Mesenchymal stem cell (in vitro differentiated cells and primary cell): ENCODE measurements around the gene SPATA13.

ENCODE experiments used
- DNase-seq: peaks from one replicate; pipeline ENCODE4 v3.0.0-alpha.2; 2013
- H2AFZ ChIP-seq: one replicate; pipeline ENCODE4 v1.6.1; 2013; ENCODE audit warnings: low read depth, mild to moderate bottlenecking, control low read depth, inconsistent platforms, low read length, moderate library complexity
- H2AK5ac ChIP-seq: 2 replicates; pipeline ENCODE4 v1.6.1; 2013; ENCODE audit warnings: low read length, moderate library complexity, mild to moderate bottlenecking, inconsistent platforms; ENCODE audit not compliant: severe bottlenecking
- H2BK120ac ChIP-seq: one replicate; pipeline ENCODE4 v1.6.1; 2013; ENCODE audit warnings: low read depth, mild to moderate bottlenecking, inconsistent platforms, low read length, moderate library complexity
- H2BK12ac ChIP-seq, 2 experiments: one replicate each; pipeline ENCODE4 v1.6.1; 2013; ENCODE audit warnings: inconsistent platforms in 2 of 2, low read length in 2 of 2, mild to moderate bottlenecking in 2 of 2, moderate library complexity in 2 of 2, control low read depth in 1 of 2
- H2BK15ac ChIP-seq: one replicate; pipeline ENCODE4 v1.6.1; 2013; ENCODE audit warnings: mild to moderate bottlenecking, low read depth, inconsistent platforms; ENCODE audit not compliant: poor library complexity, severe bottlenecking
- H2BK5ac ChIP-seq: 2 replicates; pipeline ENCODE4 v1.6.1; 2013; ENCODE audit warnings: low read depth, mild to moderate bottlenecking, low read length, control low read depth, inconsistent platforms; ENCODE audit not compliant: poor library complexity, severe bottlenecking
- H3K14ac ChIP-seq, 2 experiments: one replicate each; pipeline ENCODE4 v1.6.1; 2013; ENCODE audit warnings: inconsistent platforms in 2 of 2, low read length in 2 of 2, control low read depth in 1 of 2, mild to moderate bottlenecking in 1 of 2, moderate library complexity in 1 of 2
- H3K18ac ChIP-seq, 2 experiments: one replicate each; pipeline ENCODE4 v1.6.1; 2013; ENCODE audit warnings: inconsistent platforms in 2 of 2, low read length in 2 of 2, control low read depth in 1 of 2, low read depth in 1 of 2, mild to moderate bottlenecking in 1 of 2
- H3K23ac ChIP-seq, 2 experiments: one replicate each; pipeline ENCODE4 v1.6.1; 2013; ENCODE audit warnings: inconsistent platforms in 2 of 2, low read length in 2 of 2, mild to moderate bottlenecking in 2 of 2, moderate library complexity in 2 of 2, control low read depth in 1 of 2
- H3K27ac ChIP-seq: 2 replicates; pipeline ENCODE4 v1.5.1; 2013; ENCODE audit warnings: mild to moderate bottlenecking, moderate library complexity, low read length, control low read depth, inconsistent platforms; ENCODE audit not compliant: poor library complexity, severe bottlenecking
- H3K27me3 ChIP-seq, 2 experiments: 2 replicates each; pipeline versions ENCODE4 v1.6.1 to v1.7.0; 2013; ENCODE audit warnings: low read length in 2 of 2, mild to moderate bottlenecking in 2 of 2, moderate library complexity in 2 of 2, control low read depth in 1 of 2, inconsistent platforms in 1 of 2; ENCODE audit not compliant: control insufficient read depth in 1 of 2, insufficient read depth in 1 of 2
- H3K36me3 ChIP-seq, 2 experiments: 2 replicates each; pipeline versions ENCODE4 v1.6.1 to v1.7.0; 2013; ENCODE audit warnings: low read length in 2 of 2, control low read depth in 1 of 2, inconsistent platforms in 1 of 2, low read depth in 1 of 2, mild to moderate bottlenecking in 1 of 2; ENCODE audit not compliant: insufficient read depth in 2 of 2, control insufficient read depth in 1 of 2
- H3K4ac ChIP-seq, 2 experiments: one replicate each; pipeline ENCODE4 v1.6.1; 2013; ENCODE audit warnings: inconsistent platforms in 2 of 2, low read length in 2 of 2, mild to moderate bottlenecking in 2 of 2, moderate library complexity in 2 of 2, control low read depth in 1 of 2, low read depth in 1 of 2
- H3K4me1 ChIP-seq: 2 replicates; pipeline ENCODE4 v1.6.1; 2013; ENCODE audit warnings: low read depth, low read length, control low read depth; ENCODE audit not compliant: control insufficient read depth, insufficient read depth
- H3K4me2 ChIP-seq: 2 replicates; pipeline ENCODE4 v1.6.1; 2013; ENCODE audit warnings: low read length, mild to moderate bottlenecking, inconsistent platforms; ENCODE audit not compliant: poor library complexity, severe bottlenecking
- H3K4me3 ChIP-seq, 2 experiments: 2 replicates each; pipeline versions ENCODE4 v1.5.1 to v1.7.0; 2013; ENCODE audit warnings: low read length in 2 of 2, mild to moderate bottlenecking in 2 of 2, control low read depth in 1 of 2, low read depth in 1 of 2; ENCODE audit not compliant: insufficient read depth in 1 of 2
- H3K79me1 ChIP-seq: replicated peaks from 2 replicates; pipeline ENCODE4 v1.6.1; 2013; ENCODE audit warnings: mild to moderate bottlenecking, control low read depth, low read length, inconsistent platforms; ENCODE audit not compliant: poor library complexity, severe bottlenecking
- H3K9ac ChIP-seq: 2 replicates; pipeline ENCODE4 v1.7.0; 2013; ENCODE audit warnings: mild to moderate bottlenecking, low read length, moderate library complexity
- H3K9me3 ChIP-seq: 2 replicates; pipeline ENCODE4 v1.7.0; 2013; ENCODE audit warnings: mild to moderate bottlenecking, low read length; ENCODE audit not compliant: control insufficient read depth
- H4K8ac ChIP-seq: one replicate; pipeline ENCODE4 v1.6.1; 2013; ENCODE audit warnings: inconsistent platforms, mild to moderate bottlenecking, low read length, moderate library complexity
- H4K91ac ChIP-seq: one replicate; pipeline ENCODE4 v1.6.1; 2013; ENCODE audit warnings: mild to moderate bottlenecking, low read length, inconsistent platforms
- whole genome bisulfite sequencing: methylation state at CpG from one replicate; pipeline ENCODE4 v1.1.7; 2013; ENCODE audit warnings: mixed read lengths; 5-methylcytosine and 5-hydroxymethylcytosine counted together

The SPATA13 gene

GRCh38 chr13:24214528-24214927 lies 54.0 kb downstream of the SPATA13 start:
- Histone ChIP-seq H2BK15ac (no peak overlapping the region), H3K27me3 (no peaks in the 10 kb centered on the region), H3K27ac (no peak overlapping the region), H3K4me3 (no peak overlapping the region), H3K14ac (no peak overlapping the region), H2AFZ (no peak overlapping the region), H4K8ac (no peak overlapping the region), H3K23ac (no peak overlapping the region), H3K4ac (no peak overlapping the region), H3K18ac (no peak overlapping the region), H3K36me3 (no peaks in the 10 kb centered on the region), H2BK5ac (no peak overlapping the region), H3K9ac (no peak overlapping the region), H3K9me3 (no peaks in the 10 kb centered on the region), H2AK5ac (no peak overlapping the region), H3K4me1 (peaks cover 17% of the 10 kb centered on the region), H2BK120ac (no peak overlapping the region), H3K79me1 (peaks cover 5% of the 10 kb centered on the region), H3K4me2 (no peak overlapping the region), H2BK12ac (no peak overlapping the region), H4K91ac (no peak overlapping the region)
- 90% methylated on average over 2 of the region's 2 CpGs for WGBS
- DNase-seq = no peak

- no peak for DNase-seq
These were observed 54.6 kb downstream of the SPATA13 start for GRCh38 chr13:24215126-24215525.

GRCh38 chr13:24215732-24216131 lies 55.2 kb downstream of the SPATA13 start:
- H3K4ac ChIP-seq = no peak overlapping the region
- H2AK5ac ChIP-seq = no peak overlapping the region
- no peak overlapping the region for H2BK5ac ChIP-seq
- H3K9ac ChIP-seq = peak overlapping the region; percentile 26
- H3K9me3 ChIP-seq = no peaks in the 10 kb centered on the region
- peak; percentile 14 for DNase-seq
- no peak overlapping the region for H3K23ac ChIP-seq
- H2BK12ac ChIP-seq = no peak overlapping the region
- H3K4me1 ChIP-seq = peaks cover 17% of the 10 kb centered on the region
- no peak overlapping the region for H2BK15ac ChIP-seq
- no peak overlapping the region for H3K4me2 ChIP-seq
- peak overlapping the region in 1 of 2 experiments; percentile 1 for H3K18ac ChIP-seq
- H3K27me3 ChIP-seq = no peaks in the 10 kb centered on the region
- peak overlapping the region; percentile 18 for H3K27ac ChIP-seq
- no peak overlapping the region for H4K8ac ChIP-seq
- no peak overlapping the region for H4K91ac ChIP-seq
- H3K79me1 ChIP-seq = peaks cover 5% of the 10 kb centered on the region
- H3K4me3 ChIP-seq = no peak overlapping the region
- 91% methylated on average over 2 of the region's 2 CpGs for WGBS
- H3K14ac ChIP-seq = no peak overlapping the region
- no peak overlapping the region for H2BK120ac ChIP-seq
- no peaks in the 10 kb centered on the region for H3K36me3 ChIP-seq
- no peak overlapping the region for H2AFZ ChIP-seq

More at GRCh38 chr13:24215126-24215525, 54.6 kb downstream of the SPATA13 start:
- H2AFZ ChIP-seq = no peak overlapping the region
- no peak overlapping the region for H2BK15ac ChIP-seq
- no peak overlapping the region for H4K8ac ChIP-seq
- no peak overlapping the region for H3K14ac ChIP-seq
- H3K9me3 ChIP-seq = no peaks in the 10 kb centered on the region
- no peak overlapping the region for H2BK120ac ChIP-seq
- H3K36me3 ChIP-seq = no peaks in the 10 kb centered on the region
- H3K23ac ChIP-seq = no peak overlapping the region
- peak overlapping the region; percentile 17 for H3K27ac ChIP-seq
- peaks cover 17% of the 10 kb centered on the region for H3K4me1 ChIP-seq
- H2AK5ac ChIP-seq = no peak overlapping the region
- 63% methylated on average over 1 of the region's 1 CpG for WGBS
- no peaks in the 10 kb centered on the region for H3K27me3 ChIP-seq
- no peak overlapping the region for H2BK5ac ChIP-seq
- H3K4ac ChIP-seq = no peak overlapping the region
- no peak overlapping the region for H3K18ac ChIP-seq
- H4K91ac ChIP-seq = no peak overlapping the region
- no peak overlapping the region for H2BK12ac ChIP-seq
- peaks cover 5% of the 10 kb centered on the region for H3K79me1 ChIP-seq
- no peak overlapping the region for H3K4me2 ChIP-seq
- no peak overlapping the region for H3K4me3 ChIP-seq
- peak overlapping the region; percentile 26 for H3K9ac ChIP-seq

GRCh38 chr13:24216176-24216575 lies 55.7 kb downstream of the SPATA13 start:
- no peak overlapping the region for H2AFZ ChIP-seq
- no peak overlapping the region for H4K8ac ChIP-seq
- no peak for DNase-seq
- H2AK5ac ChIP-seq = no peak overlapping the region
- H3K9me3 ChIP-seq = no peaks in the 10 kb centered on the region
- H3K4me2 ChIP-seq = no peak overlapping the region
- H2BK5ac ChIP-seq = no peak overlapping the region
- no peak overlapping the region for H3K23ac ChIP-seq
- WGBS = 98% methylated on average over 4 of the region's 4 CpGs
- H3K79me1 ChIP-seq = peaks cover 5% of the 10 kb centered on the region
- H2BK12ac ChIP-seq = no peak overlapping the region
- H3K4ac ChIP-seq = no peak overlapping the region
- no peak overlapping the region for H2BK120ac ChIP-seq
- no peak overlapping the region for H3K27ac ChIP-seq
- no peaks in the 10 kb centered on the region for H3K36me3 ChIP-seq
- peaks cover 17% of the 10 kb centered on the region for H3K4me1 ChIP-seq
- no peak overlapping the region for H4K91ac ChIP-seq
- no peak overlapping the region for H3K9ac ChIP-seq
- H3K18ac ChIP-seq = no peak overlapping the region
- no peak overlapping the region for H3K4me3 ChIP-seq
- no peaks in the 10 kb centered on the region for H3K27me3 ChIP-seq
- H3K14ac ChIP-seq = no peak overlapping the region
- no peak overlapping the region for H2BK15ac ChIP-seq
